PFSK-1 (cell line): ENCODE data around the gene PTGER3.

ENCODE experiments used
- POLR2AphosphoS5 ChIP-seq: IDR thresholded peaks from 2 replicates; pipeline ENCODE4 v1.6.1; 2012; ENCODE audit warnings: low read depth, mild to moderate bottlenecking, control low read depth, low read length, moderate library complexity
- TAF1 ChIP-seq: IDR thresholded peaks from 2 replicates; pipeline ENCODE4 v1.6.1; 2012; ENCODE audit warnings: low read length, control low read depth, borderline replicate concordance; ENCODE audit not compliant: insufficient read depth
- TF ChIP-seq, protein P1 (sequence below), 2 experiments: IDR thresholded peaks; 2 replicates each; pipeline versions ENCODE4 v1.6.1 to v1.8.0; 2011 to 2012; ENCODE audit warnings: low read depth in 2 of 2, low read length in 2 of 2, control low read depth in 1 of 2, inconsistent platforms in 1 of 2, mild to moderate bottlenecking in 1 of 2, moderate library complexity in 1 of 2; ENCODE audit not compliant: insufficient read depth in 1 of 2

DNA sequence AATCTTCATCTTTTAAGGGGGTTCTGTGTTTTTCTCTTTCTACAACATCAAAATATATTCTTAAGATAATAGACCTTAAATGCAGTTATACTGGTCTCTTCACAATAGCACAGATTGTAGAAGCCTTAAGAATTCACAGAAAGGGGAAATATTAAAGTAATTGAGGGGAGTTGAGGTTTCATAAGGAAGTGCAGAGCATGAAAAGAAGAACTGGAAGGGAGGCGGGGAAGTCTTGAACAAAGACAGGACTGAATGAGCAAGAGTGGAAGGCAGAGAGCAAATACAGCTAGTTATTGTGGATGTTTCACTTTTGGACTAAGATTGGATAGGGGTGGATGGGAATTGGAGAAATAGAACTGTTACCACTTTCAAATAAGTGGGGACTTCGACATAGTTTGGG lies 67.7 kb downstream of the PTGER3 start:
- TF ChIP-seq, protein P1, sequence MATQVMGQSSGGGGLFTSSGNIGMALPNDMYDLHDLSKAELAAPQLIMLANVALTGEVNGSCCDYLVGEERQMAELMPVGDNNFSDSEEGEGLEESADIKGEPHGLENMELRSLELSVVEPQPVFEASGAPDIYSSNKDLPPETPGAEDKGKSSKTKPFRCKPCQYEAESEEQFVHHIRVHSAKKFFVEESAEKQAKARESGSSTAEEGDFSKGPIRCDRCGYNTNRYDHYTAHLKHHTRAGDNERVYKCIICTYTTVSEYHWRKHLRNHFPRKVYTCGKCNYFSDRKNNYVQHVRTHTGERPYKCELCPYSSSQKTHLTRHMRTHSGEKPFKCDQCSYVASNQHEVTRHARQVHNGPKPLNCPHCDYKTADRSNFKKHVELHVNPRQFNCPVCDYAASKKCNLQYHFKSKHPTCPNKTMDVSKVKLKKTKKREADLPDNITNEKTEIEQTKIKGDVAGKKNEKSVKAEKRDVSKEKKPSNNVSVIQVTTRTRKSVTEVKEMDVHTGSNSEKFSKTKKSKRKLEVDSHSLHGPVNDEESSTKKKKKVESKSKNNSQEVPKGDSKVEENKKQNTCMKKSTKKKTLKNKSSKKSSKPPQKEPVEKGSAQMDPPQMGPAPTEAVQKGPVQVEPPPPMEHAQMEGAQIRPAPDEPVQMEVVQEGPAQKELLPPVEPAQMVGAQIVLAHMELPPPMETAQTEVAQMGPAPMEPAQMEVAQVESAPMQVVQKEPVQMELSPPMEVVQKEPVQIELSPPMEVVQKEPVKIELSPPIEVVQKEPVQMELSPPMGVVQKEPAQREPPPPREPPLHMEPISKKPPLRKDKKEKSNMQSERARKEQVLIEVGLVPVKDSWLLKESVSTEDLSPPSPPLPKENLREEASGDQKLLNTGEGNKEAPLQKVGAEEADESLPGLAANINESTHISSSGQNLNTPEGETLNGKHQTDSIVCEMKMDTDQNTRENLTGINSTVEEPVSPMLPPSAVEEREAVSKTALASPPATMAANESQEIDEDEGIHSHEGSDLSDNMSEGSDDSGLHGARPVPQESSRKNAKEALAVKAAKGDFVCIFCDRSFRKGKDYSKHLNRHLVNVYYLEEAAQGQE (IDR thresholded peaks at IDR 0.05; ENCODE audit: insufficient read depth in 1 of 2, low read depth in 2 of 2, low read length in 2 of 2): no peak
- TF ChIP-seq TAF1 (no peak), POLR2AphosphoS5 (no peak)
